Stomach (tissue), 4 donors: ENCODE measurements around the gene PITPNC1.

Source experiments
- CTCF ChIP-seq, 7 experiments: fragments of 450-650 bp in 4 of 7; fragments of 200-600 bp in 3 of 7; sonication (generic) in 3 of 7; IDR thresholded peaks; one replicate each; pipeline ENCODE4 v1.5.1; 2016 to 2019; ENCODE audit warnings: antibody characterized with exemption in 7 of 7, control low read depth in 2 of 7, mild to moderate bottlenecking in 1 of 7
- EP300 ChIP-seq: sonication (generic); formaldehyde crosslinking; IDR thresholded peaks from one replicate; pipeline ENCODE4 v1.6.1; 2017; ENCODE audit warnings: antibody characterized with exemption
- POLR2A ChIP-seq, 4 donors: fragments of 450-650 bp; IDR thresholded peaks; one replicate each; pipeline ENCODE4 v1.6.1; 2016; ENCODE audit warnings: antibody characterized with exemption in 4 of 4, control low read depth in 2 of 4, mild to moderate bottlenecking in 1 of 4, moderate library complexity in 1 of 4

- TF ChIP-seq CTCF (IDR thresholded peaks at IDR 0.05) (no peak), EP300 (no peak), POLR2A (IDR thresholded peaks at IDR 0.05) (no peak)
Observed at GRCh38 chr17:67511804-67512203, 134.7 kb downstream of the PITPNC1 start.
